ENCODE data around the gene SETD7. TPM values are rescaled to one million over a fixed set of nuclear protein-coding genes. Genes with fewer than 3 reads are reported as not detected.
A peak's percentile ranks its signal among the peaks of the same experiment; 100 is the strongest.

Gene SETD7
- total RNA-seq (2022) (29.4 and 32.2 TPM in 2 replicates), Bru-seq, nascent RNA (percentile 71 among the genes with signal in this experiment), BruChase-seq, experiment 1, labeled RNA remaining after a 2-hour chase (percentile 73 among the genes with signal in this experiment), BruChase-seq, experiment 2, labeled RNA remaining after a 6-hour chase (percentile 81 among the genes with signal in this experiment)
- long read RNA-seq, full-length matches to known transcripts = 11 of 19 reads
- long read RNA-seq, partial matches to known transcripts = 0 of 19 reads
- long read RNA-seq, other reads (novel, unspliced or antisense) = 8 of 19 reads

- Histone ChIP-seq H3K4me3 (ENCODE audit: low read depth, low read length) (peak within 1 kb of the TSS; percentile 67), H3K36me3 (ENCODE audit: control insufficient read depth, insufficient read depth, low read length) (no peaks in the 10 kb centered on the region), H3K27me3 (replicated peaks; ENCODE audit: control insufficient read depth, insufficient read depth, low read length) (no peaks in the 10 kb centered on the region; the same call in 1 of the 2 replicates), H3K9me3 (no peaks in the 10 kb centered on the region), H3K4me1 (peaks cover 9% of the 10 kb centered on the region)
- ChIA-PET POLR2A (interaction anchor here (0.8 to 1.4 kb wide), 3 partner anchors 19 to 47 kb away, joined by 3 to 6 read pairs (median 4); no protein-coding TSS in a partner anchor), CTCF (interaction anchor here (0.8 kb wide), 1 partner anchor 47 kb away, joined by 3 read pairs; no protein-coding TSS in a partner anchor)
- no peak for TF ChIP-seq CTCF (IDR thresholded peaks at IDR 0.05; ENCODE audit: insufficient read depth in 1 of 2, low read depth in 1 of 2, low read length in 1 of 2, severe bottlenecking in 1 of 2, unreplicated experiment in 1 of 2)
- peak; percentile 75 to 78 for DNase-seq
- Mint-ChIP-seq H3K27ac (ENCODE audit: unreplicated experiment) (peak within 1 kb of the TSS; percentile 98), H3K4me1 (ENCODE audit: low read depth, unreplicated experiment) (peaks cover 18% of the 10 kb centered on the region), H3K36me3 (ENCODE audit: insufficient read depth, unreplicated experiment) (peaks cover 20% of the 10 kb centered on the region), H3K9me3 (ENCODE audit: unreplicated experiment) (no peaks in the 10 kb centered on the region), H3K27me3 (ENCODE audit: insufficient read depth, unreplicated experiment) (no peaks in the 10 kb centered on the region), H3K4me3 (ENCODE audit: unreplicated experiment) (peak within 1 kb of the TSS; percentile 100)
- intact Hi-C loops (cut with micrococcal nuclease; ENCODE audit: unreplicated experiment) = loop anchor here (2.0 kb wide), 1 partner anchor 37 kb away; no protein-coding TSS in a partner anchor
- BruUV-seq (replicated peaks) = no TSS peak
These were observed at the start of gene SETD7 for GRCh38 chr4:139556071-139556723. Gene SETD7 (minus strand): TSS chr4:139556219. CDS start chr4:139556137, 82 bp downstream.

- Mint-ChIP-seq H3K4me3 (ENCODE audit: unreplicated experiment) (no peak overlapping the region), H3K36me3 (ENCODE audit: insufficient read depth, unreplicated experiment) (no peaks in the 10 kb centered on the region), H3K27me3 (ENCODE audit: insufficient read depth, unreplicated experiment) (no peaks in the 10 kb centered on the region), H3K9me3 (ENCODE audit: unreplicated experiment) (no peaks in the 10 kb centered on the region), H3K4me1 (ENCODE audit: low read depth, unreplicated experiment) (peaks cover 30% of the 10 kb centered on the region), H3K27ac (ENCODE audit: unreplicated experiment) (peak overlapping the region; percentile 34)
- Histone ChIP-seq H3K9me3 (no peaks in the 10 kb centered on the region), H3K4me1 (peaks cover 20% of the 10 kb centered on the region; the same call in 1 of the 2 replicates), H3K4me3 (ENCODE audit: low read depth, low read length) (no peak overlapping the region), H3K36me3 (ENCODE audit: control insufficient read depth, insufficient read depth, low read length) (no peaks in the 10 kb centered on the region), H3K27me3 (replicated peaks; ENCODE audit: control insufficient read depth, insufficient read depth, low read length) (no peaks in the 10 kb centered on the region)
- no peak for DNase-seq
- POLR2A ChIA-PET = no interaction called here
- no peak for TF ChIP-seq CTCF (IDR thresholded peaks at IDR 0.05; ENCODE audit: insufficient read depth in 1 of 2, low read depth in 1 of 2, low read length in 1 of 2, severe bottlenecking in 1 of 2, unreplicated experiment in 1 of 2)
- CTCF ChIA-PET = interaction anchor here (0.9 to 1.4 kb wide), 2 partner anchors 51 to 61 kb away, joined by 3 read pairs; partner anchors contain the start of gene MGST2
- intact Hi-C loops (cut with micrococcal nuclease; ENCODE audit: unreplicated experiment) = no loop called here
- no TSS peak for BruUV-seq (replicated peaks)
These were observed 49.5 kb upstream of the SETD7 start for GRCh38 chr4:139605516-139605915.
